Kidney epithelial cell (primary cell): Measurements from ENCODE around the gene PLA2G5. TPM values are rescaled to one million over a fixed set of nuclear protein-coding genes. Genes with fewer than 3 reads are reported as not detected.

Source experiments
- DNase-seq: peaks from one replicate; pipeline ENCODE4 v3.0.0-alpha.2; 2010; ENCODE audit warnings: low read depth
- H3K27me3 ChIP-seq: 2 replicates; pipeline ENCODE4 v1.6.0; 2011; ENCODE audit warnings: low read length; ENCODE audit not compliant: control insufficient read depth, insufficient read depth
- H3K36me3 ChIP-seq: 2 replicates; pipeline ENCODE4 v1.5.1; 2011; ENCODE audit warnings: low read length; ENCODE audit not compliant: control insufficient read depth, insufficient read depth
- H3K4me3 ChIP-seq: 2 replicates; pipeline ENCODE4 v1.5.1; 2011; ENCODE audit warnings: low read depth, mild to moderate bottlenecking, control low read depth, low read length
- CTCF ChIP-seq: IDR thresholded peaks from 2 replicates; pipeline ENCODE4 v1.5.1; 2011; ENCODE audit warnings: mild to moderate bottlenecking, moderate library complexity, low read length, control low read depth, inconsistent platforms; ENCODE audit not compliant: insufficient read depth, poor library complexity, severe bottlenecking
- total RNA-seq: library from RNA; depleted of rRNA; stranded (reverse); fragments of >200 nt; gene quantifications from 2 replicates; pipeline ENCODE4 v1.2.3, GENCODE V29; 2015

Gene PLA2G5
- total RNA-seq, 1 donor from 2014 or later: not detected

DNA sequence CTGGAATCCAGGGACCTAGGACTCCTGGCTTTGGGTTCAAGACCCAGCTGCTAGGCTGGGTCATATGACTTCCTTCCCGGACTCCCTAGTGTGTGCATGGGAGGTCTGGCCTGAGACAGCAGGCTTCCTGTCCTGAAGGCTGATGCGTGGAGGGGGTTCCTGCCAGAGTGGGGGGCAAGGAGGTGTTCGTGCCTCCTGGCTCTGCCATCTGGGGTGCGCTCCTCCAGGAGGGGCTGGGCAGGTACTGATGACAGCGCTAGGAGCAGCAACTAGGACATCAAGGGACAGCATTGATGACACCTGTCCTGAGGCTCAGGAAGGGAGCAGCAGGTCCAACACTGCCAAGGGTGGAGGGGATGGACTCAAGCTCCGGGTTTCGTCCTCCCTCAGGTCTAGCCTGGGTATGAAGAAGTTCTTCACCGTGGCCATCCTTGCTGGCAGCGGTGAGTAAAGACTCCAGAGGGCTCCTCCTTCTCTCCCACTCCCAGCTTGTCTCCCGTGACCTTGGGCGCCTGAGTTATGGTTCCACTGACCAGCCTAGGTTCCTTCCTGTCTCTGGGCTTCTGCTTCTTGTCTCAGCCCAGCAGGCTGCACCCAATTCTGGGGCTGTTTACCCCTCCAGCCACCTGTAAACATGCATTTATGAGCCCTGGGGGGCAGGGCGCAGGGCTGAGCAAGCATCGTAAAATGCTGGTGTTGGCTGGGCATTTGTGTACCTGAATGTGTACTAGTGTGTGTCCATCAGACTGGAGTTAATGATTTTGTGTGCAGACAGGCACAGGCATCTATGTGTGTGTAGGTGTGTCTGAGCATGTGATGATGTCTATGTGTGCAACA, 70.0 kb downstream of the PLA2G5 start:
- Histone ChIP-seq H3K27me3 (no peaks in the 10 kb centered on the region), H3K4me3 (no peak overlapping the region), H3K36me3 (no peaks in the 10 kb centered on the region)
- TF ChIP-seq CTCF: no peak
- no peak for DNase-seq

GRCh38 chr1:20141001-20141400, 71.0 kb downstream of the PLA2G5 start:
- no peaks in the 10 kb centered on the region for H3K27me3 ChIP-seq
- no peak overlapping the region for H3K4me3 ChIP-seq
- no peak for DNase-seq
- no peak for TF ChIP-seq CTCF
- no peaks in the 10 kb centered on the region for H3K36me3 ChIP-seq

DNA sequence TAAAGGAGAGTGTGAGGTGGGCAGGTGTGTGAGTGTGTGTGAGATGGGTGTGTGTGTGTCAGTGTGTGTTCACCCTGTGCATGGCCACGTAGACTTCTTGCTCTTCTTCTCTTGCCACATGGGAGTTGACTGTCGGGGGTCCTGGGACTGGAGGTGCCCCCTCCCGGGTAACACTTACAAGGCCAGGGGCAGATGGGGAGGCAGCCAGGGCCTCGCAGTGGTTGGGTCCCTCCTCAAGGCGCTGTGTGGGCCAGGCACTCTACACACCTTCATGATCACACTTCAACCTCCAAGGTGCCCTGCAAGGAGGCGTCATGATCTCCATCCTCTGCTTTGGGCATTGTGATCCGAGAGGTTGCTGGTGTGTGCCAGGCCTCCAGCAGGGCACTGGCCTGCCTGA, 71.5 kb downstream of the PLA2G5 start:
- no peak for TF ChIP-seq CTCF
- DNase-seq: no peak

More for the DNA sequence above, 71.5 kb downstream of the PLA2G5 start:
- H3K27me3 ChIP-seq: no peaks in the 10 kb centered on the region
- H3K4me3 ChIP-seq: no peak overlapping the region
- no peaks in the 10 kb centered on the region for H3K36me3 ChIP-seq

Other genes starting within 250 kb of the PLA2G5 start
- 8.0 and 8.4 TPM in 2 replicates for gene OTUD3, start 187.8 kb upstream of the PLA2G5 start, total RNA-seq
- not detected in 2 replicates for gene PLA2G2E, start 146.6 kb upstream of the PLA2G5 start, total RNA-seq
- gene PLA2G2A, start 90.6 kb upstream of the PLA2G5 start, total RNA-seq: not detected in 2 replicates
- gene PLA2G2D, start 49.3 kb downstream of the PLA2G5 start, total RNA-seq: not detected in 2 replicates
- 6.9 and 9.2 TPM in 2 replicates for gene PLA2G2F, start 69.1 kb downstream of the PLA2G5 start, total RNA-seq
- 0.96 and 1.6 TPM in 2 replicates for gene UBXN10, start 115.9 kb downstream of the PLA2G5 start, total RNA-seq
- gene PLA2G2C, start 116.3 kb downstream of the PLA2G5 start, total RNA-seq: not detected in 2 replicates
- gene VWA5B1, start 220.7 kb downstream of the PLA2G5 start, total RNA-seq: 0.14 TPM in 1 of 2 replicates, not detected in the other